Prostate gland (tissue), 2 donors: ENCODE results near the gene TAS2R60.

Experiments
- POLR2A ChIP-seq: fragments of 450-650 bp; IDR thresholded peaks from one replicate; pipeline ENCODE4 v1.6.1; 2016; ENCODE audit warnings: antibody characterized with exemption, mild to moderate bottlenecking
- POLR2AphosphoS5 ChIP-seq: sonication (generic); formaldehyde crosslinking; IDR thresholded peaks from one replicate; pipeline ENCODE4 v1.6.1; 2017; ENCODE audit warnings: antibody characterized with exemption
- TF ChIP-seq, protein P1 (sequence below), 4 experiments: fragments of 200-600 bp in 2 of 4; fragments of 450-650 bp in 2 of 4; sonication (generic) in 2 of 4; IDR thresholded peaks; 1 replicate in 3 of 4; 2 replicates in 1 of 4; pipeline ENCODE4 v1.5.1; 2016 to 2019; ENCODE audit warnings: antibody characterized with exemption in 4 of 4, mild to moderate bottlenecking in 2 of 4, moderate library complexity in 2 of 4

GRCh38 chr7:143480501-143480900 lies 37.2 kb downstream of the TAS2R60 start:
- no peak for TF ChIP-seq POLR2A
- TF ChIP-seq, protein P1, sequence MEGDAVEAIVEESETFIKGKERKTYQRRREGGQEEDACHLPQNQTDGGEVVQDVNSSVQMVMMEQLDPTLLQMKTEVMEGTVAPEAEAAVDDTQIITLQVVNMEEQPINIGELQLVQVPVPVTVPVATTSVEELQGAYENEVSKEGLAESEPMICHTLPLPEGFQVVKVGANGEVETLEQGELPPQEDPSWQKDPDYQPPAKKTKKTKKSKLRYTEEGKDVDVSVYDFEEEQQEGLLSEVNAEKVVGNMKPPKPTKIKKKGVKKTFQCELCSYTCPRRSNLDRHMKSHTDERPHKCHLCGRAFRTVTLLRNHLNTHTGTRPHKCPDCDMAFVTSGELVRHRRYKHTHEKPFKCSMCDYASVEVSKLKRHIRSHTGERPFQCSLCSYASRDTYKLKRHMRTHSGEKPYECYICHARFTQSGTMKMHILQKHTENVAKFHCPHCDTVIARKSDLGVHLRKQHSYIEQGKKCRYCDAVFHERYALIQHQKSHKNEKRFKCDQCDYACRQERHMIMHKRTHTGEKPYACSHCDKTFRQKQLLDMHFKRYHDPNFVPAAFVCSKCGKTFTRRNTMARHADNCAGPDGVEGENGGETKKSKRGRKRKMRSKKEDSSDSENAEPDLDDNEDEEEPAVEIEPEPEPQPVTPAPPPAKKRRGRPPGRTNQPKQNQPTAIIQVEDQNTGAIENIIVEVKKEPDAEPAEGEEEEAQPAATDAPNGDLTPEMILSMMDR (IDR thresholded peaks at IDR 0.05): no peak
- TF ChIP-seq POLR2AphosphoS5: no peak
